HG02678 (cell line): ENCODE measurements around the gene DHRS4.
"Not testable (repeated sequence)": the region's sequence is repeated elsewhere in the genome, so short reads cannot be mapped to it uniquely, and the experiment has no call there.

Source experiments
- ATAC-seq: cut with Tn5 transposase; IDR thresholded peaks from one replicate; pipeline ENCODE4 v1.9.1; 2021; ENCODE audit warnings: mild to moderate bottlenecking, moderate library complexity; ENCODE audit not compliant: unreplicated experiment

The DHRS4 gene

GRCh38 chr14:23939607-23940326 lies 13.8 kb upstream of the DHRS4 start:
- ATAC-seq: no peak

- ATAC-seq: no peak
Measured at GRCh38 chr14:23941230-23941629, 12.3 kb upstream of the DHRS4 start.

GRCh38 chr14:23941669-23942068 lies 11.9 kb upstream of the DHRS4 start:
- ATAC-seq: no peak

GRCh38 chr14:23942587-23942986 lies 11.0 kb upstream of the DHRS4 start:
- ATAC-seq: no peak

- not testable (repeated sequence) for ATAC-seq
Measured at GRCh38 chr14:23949069-23949468, 4.5 kb upstream of the DHRS4 start.

- ATAC-seq: no peak
Measured at GRCh38 chr14:23950411-23951135, 3.0 kb upstream of the DHRS4 start.

- ATAC-seq: not testable (repeated sequence)
Measured at GRCh38 chr14:23951136-23951466, 2.5 kb upstream of the DHRS4 start.

GRCh38 chr14:23951590-23952201 lies 1.9 kb upstream of the DHRS4 start:
- ATAC-seq: no peak

GRCh38 chr14:23953116-23953463 lies 480 bp upstream of the DHRS4 start:
- not testable (repeated sequence) for ATAC-seq

- peak; percentile 30 for ATAC-seq
Measured at GRCh38 chr14:23954279-23954614, 677 bp downstream of the DHRS4 start.

- ATAC-seq: not testable (repeated sequence)
Measured at GRCh38 chr14:23954965-23955364, 1.4 kb downstream of the DHRS4 start.

GRCh38 chr14:23955811-23956210 lies 2.2 kb downstream of the DHRS4 start:
- not testable (repeated sequence) for ATAC-seq

- ATAC-seq: not testable (repeated sequence)
Measured at GRCh38 chr14:23957913-23958569, 4.5 kb downstream of the DHRS4 start.

- ATAC-seq: not testable (repeated sequence)
Measured at GRCh38 chr14:23960899-23961298, 7.3 kb downstream of the DHRS4 start.

GRCh38 chr14:23961704-23962103 lies 8.1 kb downstream of the DHRS4 start:
- ATAC-seq: not testable (repeated sequence)

GRCh38 chr14:23969130-23969480 lies 15.5 kb downstream of the DHRS4 start:
- ATAC-seq: not testable (repeated sequence)

GRCh38 chr14:23969481-23970282 lies 16.1 kb downstream of the DHRS4 start:
- peak; percentile 85 for ATAC-seq

- ATAC-seq: not testable (repeated sequence)
Measured at GRCh38 chr14:23970283-23970659, 16.7 kb downstream of the DHRS4 start.

- not testable (repeated sequence) for ATAC-seq
Measured at GRCh38 chr14:23973178-23973577, 19.6 kb downstream of the DHRS4 start.

GRCh38 chr14:23974041-23974440 lies 20.5 kb downstream of the DHRS4 start:
- ATAC-seq: not testable (repeated sequence)

GRCh38 chr14:23977208-23977607 lies 23.6 kb downstream of the DHRS4 start:
- peak; percentile 53 for ATAC-seq
